NCI-H2227 treated with DMSO at 0.1 percent for 48 hours (cell line): ENCODE measurements around the gene ZNF106.

Source experiments
- DNase-seq: peaks from one replicate; lab custom pipeline; 2025; lab: John Stamatoyannopoulos, UW

Gene ZNF106

DNA sequence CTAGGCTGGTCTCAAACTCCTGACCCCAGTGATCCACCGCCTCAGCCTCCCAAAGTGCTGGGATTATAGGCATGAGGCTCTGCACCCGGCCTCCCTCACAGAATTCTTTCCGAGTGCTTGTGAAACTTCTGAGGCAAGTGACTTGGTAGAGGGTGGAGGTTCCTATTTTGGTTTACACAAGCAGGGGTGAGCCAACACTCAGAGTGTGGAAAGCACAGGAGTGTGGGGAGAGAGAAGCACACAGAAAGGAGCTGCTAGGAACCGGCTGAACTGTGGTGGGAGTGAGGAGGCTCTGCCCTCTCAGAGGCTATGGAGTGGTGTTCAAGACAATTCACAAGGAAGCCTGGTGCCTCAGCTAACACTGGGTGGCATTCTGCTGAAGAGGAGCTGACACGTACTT, 123.9 kb downstream of the ZNF106 start:
- no peak for DNase-seq

DNA sequence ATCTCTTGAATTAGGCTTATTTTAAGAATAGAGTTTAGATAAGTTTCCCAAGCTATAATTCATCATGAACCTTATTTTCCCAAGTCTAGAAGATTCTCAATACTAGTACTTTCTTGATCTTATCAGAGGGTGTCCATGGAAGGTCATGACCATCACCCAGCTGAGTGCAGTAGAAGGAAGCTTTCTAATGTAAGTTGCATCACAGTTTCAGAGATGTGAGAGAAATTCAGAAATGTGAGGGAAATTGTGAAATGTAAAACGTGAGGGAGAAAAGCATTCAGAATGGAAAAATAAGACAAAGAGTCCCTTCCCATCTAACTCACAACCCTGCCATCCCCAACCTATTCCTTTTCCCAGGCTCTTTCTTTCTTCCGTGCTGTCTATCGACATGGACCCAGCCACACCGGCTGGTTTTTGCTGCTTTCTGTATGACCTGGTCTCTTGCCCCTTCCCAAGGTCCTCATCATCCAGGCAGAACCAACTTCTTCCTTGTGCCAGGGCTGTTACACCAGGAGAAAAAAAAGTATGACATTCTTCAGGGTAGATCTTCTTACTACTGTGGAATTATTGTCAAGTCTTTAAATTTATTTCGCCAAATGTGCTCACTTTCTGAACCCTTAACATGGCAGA, 124.9 kb downstream of the ZNF106 start:
- DNase-seq: no peak

DNA sequence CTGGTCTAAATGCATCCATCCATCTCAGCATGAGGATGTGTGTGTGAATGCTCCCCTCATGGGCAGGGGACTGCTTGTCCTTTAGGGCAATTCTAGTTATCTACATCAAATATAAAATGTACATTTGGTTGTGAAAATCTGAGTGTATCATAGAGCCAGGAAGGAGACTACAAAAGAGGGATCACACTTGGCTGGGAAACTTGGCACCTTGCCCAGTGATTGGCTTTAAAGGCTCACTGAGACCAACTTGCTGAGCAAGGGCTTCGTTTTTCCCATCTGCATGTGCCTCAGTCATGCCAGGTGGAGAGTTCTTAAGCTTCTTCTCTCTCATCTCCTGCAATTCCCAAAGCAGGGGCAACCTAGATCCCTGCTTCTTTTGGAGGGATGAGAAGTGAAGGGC, 126.4 kb downstream of the ZNF106 start:
- no peak for DNase-seq

DNA sequence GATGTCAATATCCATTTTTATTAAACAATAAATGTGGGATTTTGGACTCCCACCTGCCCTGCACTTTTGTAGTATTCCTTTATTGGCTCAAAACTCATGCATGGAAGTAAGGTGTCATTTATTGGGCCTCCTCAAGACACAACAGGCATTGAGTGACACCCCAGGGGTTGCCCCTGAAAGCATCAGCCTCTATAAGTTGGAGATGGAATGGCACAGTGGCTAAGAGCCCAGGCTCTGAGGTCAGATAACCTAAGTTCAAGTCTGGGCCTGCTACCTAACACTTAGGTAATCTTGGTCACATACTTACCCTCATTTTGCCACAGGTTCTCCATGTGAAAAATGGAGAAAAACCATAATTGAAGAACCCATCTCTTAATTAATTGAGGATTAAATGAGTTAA, 127.0 kb downstream of the ZNF106 start:
- DNase-seq: no peak

DNA sequence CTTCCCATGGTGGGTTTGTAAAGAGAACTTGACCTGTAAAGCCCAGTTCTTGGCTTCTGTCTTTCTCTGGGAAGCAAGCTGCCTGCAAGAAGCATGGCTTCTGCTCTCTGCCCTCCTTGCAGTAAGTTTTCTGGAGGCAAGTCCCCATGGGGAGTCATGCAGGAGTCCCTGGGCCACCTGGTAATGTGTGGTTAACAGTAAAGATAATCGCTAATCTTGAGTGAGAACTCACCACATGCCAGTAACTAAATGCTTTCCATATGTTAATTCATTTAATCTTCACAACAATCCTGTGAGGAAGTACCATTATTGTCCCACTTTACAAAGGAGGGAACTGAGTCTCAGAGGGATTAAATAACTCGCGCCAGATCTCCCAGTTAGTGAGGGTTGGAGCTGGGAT, 127.5 kb downstream of the ZNF106 start:
- no peak for DNase-seq
